ENCODE measurements around the gene SLITRK3.

- no peak for TF ChIP-seq POLR2AphosphoS5 (IDR thresholded peaks at IDR 0.05)
- TF ChIP-seq, protein P1, sequence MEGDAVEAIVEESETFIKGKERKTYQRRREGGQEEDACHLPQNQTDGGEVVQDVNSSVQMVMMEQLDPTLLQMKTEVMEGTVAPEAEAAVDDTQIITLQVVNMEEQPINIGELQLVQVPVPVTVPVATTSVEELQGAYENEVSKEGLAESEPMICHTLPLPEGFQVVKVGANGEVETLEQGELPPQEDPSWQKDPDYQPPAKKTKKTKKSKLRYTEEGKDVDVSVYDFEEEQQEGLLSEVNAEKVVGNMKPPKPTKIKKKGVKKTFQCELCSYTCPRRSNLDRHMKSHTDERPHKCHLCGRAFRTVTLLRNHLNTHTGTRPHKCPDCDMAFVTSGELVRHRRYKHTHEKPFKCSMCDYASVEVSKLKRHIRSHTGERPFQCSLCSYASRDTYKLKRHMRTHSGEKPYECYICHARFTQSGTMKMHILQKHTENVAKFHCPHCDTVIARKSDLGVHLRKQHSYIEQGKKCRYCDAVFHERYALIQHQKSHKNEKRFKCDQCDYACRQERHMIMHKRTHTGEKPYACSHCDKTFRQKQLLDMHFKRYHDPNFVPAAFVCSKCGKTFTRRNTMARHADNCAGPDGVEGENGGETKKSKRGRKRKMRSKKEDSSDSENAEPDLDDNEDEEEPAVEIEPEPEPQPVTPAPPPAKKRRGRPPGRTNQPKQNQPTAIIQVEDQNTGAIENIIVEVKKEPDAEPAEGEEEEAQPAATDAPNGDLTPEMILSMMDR (IDR thresholded peaks at IDR 0.05 in 8 of 11, conservative IDR thresholded peaks at IDR 0.05 in 3 of 11), result no peak
Measured at GRCh38 chr3:165158011-165158410, 38.2 kb downstream of the SLITRK3 start.
